ENCODE results near the gene CDC37L1.
A peak's percentile ranks its signal among the peaks of the same experiment; 100 is the strongest.

CDC37L1 gene

DNA sequence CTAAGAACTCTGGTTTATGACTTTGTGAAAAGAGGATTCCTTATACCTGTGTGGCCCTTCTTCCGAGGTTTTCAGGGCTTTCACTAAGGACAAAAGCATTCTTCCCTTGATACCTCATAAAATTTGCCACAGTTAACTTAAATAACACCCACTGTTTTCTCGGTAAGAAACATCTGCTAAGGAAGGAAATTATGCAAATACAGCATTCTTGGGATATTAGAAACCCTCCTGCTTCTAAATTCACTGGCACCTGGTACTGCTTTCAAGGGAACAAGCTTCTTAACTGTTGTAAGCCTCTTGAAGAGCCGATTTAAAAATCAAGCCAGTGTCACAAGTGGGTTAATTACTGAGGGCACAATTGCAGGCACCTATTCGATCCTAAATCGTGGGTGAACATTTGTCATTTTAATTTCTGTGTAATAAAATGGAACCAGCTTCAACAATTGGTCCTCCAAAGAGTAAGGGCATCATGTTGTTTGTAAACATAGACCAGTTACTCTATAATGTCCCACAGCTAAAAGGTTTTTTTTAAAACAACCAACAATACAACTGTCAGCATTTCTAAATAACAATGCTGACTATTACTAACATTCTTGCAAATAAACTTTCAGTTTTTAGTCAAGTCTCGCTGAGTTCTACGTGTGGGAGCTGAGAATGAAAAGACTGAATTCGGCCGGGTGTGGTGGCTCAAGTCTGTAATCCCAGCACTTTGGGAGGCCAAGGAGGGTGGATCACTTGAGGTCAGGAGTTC is 35.1 kb downstream of the CDC37L1 start:
- peaks cover 2% of the 10 kb centered on the region for H3K27me3 Mint-ChIP-seq
- DNase-seq (no peak), ATAC-seq (no peak)
- peaks cover 25% of the 10 kb centered on the region for H3K36me3 Mint-ChIP-seq (ENCODE audit: low read depth)
- H3K4me3 Mint-ChIP-seq, result no peak overlapping the region
- peaks cover 4% of the 10 kb centered on the region for H3K4me1 Mint-ChIP-seq
- H3K27ac Mint-ChIP-seq, result peak overlapping the region; percentile 73
- peaks cover 4% of the 10 kb centered on the region for H3K9me3 Mint-ChIP-seq

DNA sequence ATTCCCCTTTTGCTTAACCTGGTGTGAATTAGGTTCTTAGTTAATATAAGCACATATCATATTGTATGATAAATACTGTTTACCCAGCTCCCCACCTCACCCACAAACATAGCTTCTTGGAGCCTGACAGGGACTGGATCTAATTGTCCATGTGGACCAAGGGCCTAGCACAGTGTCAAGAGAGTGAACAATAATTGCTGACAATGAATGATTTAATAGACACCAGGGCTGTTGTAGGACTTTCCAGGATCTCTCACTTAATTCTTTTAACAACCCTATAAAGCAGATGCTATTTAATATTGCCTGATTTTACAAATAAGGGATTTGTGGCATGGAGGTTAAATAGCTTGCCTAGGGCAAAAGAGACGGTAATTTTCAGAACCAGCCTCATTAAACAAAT is 36.8 kb downstream of the CDC37L1 start:
- DNase-seq (no peak), ATAC-seq (no peak)
- Mint-ChIP-seq H3K27ac (no peak overlapping the region), H3K4me1 (peaks cover 4% of the 10 kb centered on the region), H3K27me3 (peaks cover 2% of the 10 kb centered on the region), H3K9me3 (peaks cover 4% of the 10 kb centered on the region), H3K36me3 (ENCODE audit: low read depth) (peaks cover 27% of the 10 kb centered on the region), H3K4me3 (no peak overlapping the region)

DNA sequence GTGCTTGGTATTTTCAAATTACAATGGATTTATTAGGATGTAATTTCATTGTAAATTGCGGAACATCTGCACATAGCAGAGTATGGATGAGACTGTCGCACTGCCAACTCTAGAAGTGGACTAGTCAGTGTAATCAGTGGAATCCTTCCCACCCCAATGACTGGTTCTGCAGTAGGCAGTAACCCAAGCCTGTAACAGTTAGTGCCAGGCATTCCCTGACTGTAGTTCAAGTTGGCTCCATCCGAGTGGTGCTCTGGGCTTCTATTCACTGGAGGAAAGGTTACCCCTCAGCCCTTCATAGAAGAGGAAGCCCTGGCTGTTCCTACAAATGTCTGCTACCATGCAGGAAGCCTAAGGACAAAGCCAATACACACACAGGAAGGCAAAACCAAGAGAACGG is 38.4 kb downstream of the CDC37L1 start:
- Mint-ChIP-seq H3K36me3 (ENCODE audit: low read depth) (peaks cover 35% of the 10 kb centered on the region), H3K27ac (no peak overlapping the region), H3K9me3 (peaks cover 4% of the 10 kb centered on the region), H3K4me3 (no peak overlapping the region), H3K27me3 (peaks cover 2% of the 10 kb centered on the region), H3K4me1 (peaks cover 4% of the 10 kb centered on the region)
- DNase-seq, result no peak
- ATAC-seq, result no peak

DNA sequence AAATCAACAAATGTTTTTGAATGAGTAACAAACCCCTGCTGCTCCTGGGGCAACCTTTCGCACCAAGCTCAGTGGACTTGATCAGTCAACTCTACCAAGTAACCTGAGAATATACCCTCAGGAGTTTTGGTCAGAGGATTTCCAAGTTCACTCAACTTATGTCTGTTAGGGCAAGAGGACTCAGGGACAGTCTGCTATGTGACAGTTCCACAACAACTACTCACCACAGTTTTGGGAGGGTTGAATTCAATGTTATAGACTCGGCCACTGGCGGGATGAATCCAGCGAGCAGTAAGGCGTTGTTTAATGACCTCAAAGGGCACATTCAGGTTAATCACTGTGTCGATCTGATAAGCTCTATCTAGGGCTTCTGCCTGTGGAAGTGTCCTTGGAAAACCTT is 39.5 kb downstream of the CDC37L1 start:
- Mint-ChIP-seq H3K4me3 (no peak overlapping the region), H3K27ac (no peak overlapping the region), H3K27me3 (no peaks in the 10 kb centered on the region), H3K9me3 (peaks cover 1% of the 10 kb centered on the region), H3K4me1 (peaks cover 2% of the 10 kb centered on the region), H3K36me3 (ENCODE audit: low read depth) (peaks cover 35% of the 10 kb centered on the region)
- DNase-seq, result no peak
- no peak for ATAC-seq

DNA sequence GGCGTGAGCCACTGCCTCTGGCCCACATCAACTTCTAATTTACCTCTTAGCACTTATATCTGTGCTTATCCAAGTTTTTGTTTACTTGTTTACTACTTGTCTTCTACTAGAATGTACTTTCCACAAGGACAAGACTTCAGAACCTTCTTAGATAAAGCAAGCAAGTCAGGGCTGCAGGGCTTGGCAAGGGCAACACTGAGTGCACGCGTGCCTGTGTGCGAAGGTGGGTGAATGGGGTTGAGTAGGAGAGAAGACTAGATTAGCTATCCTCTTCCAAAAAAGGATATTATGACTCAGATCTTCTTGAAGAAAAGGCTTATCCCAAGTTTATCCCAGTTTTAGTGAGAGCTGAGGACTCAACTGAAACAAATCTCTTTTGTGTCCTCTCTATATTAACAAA is 42.4 kb downstream of the CDC37L1 start:
- ATAC-seq (no peak), DNase-seq (no peak)
- Mint-ChIP-seq H3K27ac (no peak overlapping the region), H3K4me3 (no peak overlapping the region), H3K36me3 (ENCODE audit: low read depth) (peaks cover 32% of the 10 kb centered on the region), H3K27me3 (no peaks in the 10 kb centered on the region), H3K9me3 (no peaks in the 10 kb centered on the region), H3K4me1 (peaks cover 16% of the 10 kb centered on the region)

DNA sequence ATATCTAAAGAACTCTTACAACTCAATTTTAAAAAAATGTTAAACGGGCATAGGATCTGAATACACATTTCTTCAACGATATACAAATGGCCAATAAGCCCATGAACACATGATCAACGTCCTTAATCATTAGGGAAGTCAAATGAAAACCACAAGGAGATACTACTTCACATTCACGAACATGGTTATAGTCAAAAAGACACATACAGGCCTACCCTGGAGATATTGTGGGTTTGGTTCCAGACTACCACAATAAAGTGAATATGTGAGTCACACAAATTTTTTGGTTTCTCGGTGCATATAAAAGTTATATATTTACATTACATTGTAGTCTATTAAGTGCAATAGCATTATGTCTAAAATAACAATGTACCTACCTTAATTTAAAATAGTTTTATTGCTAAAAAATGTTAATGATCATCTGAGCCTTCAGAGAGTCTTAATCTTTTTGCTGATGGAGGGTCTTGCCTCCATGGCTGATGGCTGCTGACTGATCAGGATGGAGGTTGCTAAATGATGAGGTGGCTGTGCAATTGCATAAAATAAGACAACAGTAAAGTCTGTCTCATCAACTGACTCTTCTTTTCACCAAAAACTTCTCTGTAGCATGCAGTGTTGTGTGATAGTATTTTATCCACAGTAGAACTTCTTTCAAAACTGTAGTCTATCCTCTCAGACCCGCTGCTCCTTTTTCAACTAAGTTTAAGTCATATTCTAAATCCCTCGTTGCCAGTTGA is 46.5 kb downstream of the CDC37L1 start:
- Mint-ChIP-seq H3K4me1 (peaks cover 23% of the 10 kb centered on the region), H3K27me3 (no peaks in the 10 kb centered on the region), H3K36me3 (ENCODE audit: low read depth) (peaks cover 17% of the 10 kb centered on the region), H3K4me3 (no peak overlapping the region), H3K9me3 (no peaks in the 10 kb centered on the region), H3K27ac (no peak overlapping the region)
- DNase-seq (no peak), ATAC-seq (peak; percentile 84)

DNA sequence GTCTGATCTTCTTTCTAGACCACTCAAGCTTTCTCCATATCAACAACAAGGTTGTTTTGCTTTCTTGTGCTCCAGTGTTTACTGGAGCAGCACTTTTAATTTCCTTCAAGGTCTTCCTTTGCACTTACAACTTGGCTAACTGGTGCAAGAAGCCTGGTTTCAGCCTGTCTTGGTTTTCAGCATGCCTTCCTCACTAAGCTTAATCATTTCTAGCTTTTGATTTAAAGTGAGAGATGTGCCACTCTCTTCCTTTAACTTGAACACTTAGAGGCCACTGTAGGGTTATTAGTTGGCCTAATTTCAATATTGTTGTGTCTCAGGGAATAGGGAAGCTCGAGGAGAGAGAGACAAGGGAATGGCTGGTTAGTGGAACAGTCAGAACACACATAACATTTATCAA is 48.2 kb downstream of the CDC37L1 start:
- peaks cover 26% of the 10 kb centered on the region for H3K4me1 Mint-ChIP-seq
- no peak overlapping the region for H3K27ac Mint-ChIP-seq
- peaks cover 5% of the 10 kb centered on the region for H3K36me3 Mint-ChIP-seq (ENCODE audit: low read depth)
- no peak overlapping the region for H3K4me3 Mint-ChIP-seq
- DNase-seq (no peak), ATAC-seq (no peak)
- no peaks in the 10 kb centered on the region for H3K27me3 Mint-ChIP-seq
- no peaks in the 10 kb centered on the region for H3K9me3 Mint-ChIP-seq

DNA sequence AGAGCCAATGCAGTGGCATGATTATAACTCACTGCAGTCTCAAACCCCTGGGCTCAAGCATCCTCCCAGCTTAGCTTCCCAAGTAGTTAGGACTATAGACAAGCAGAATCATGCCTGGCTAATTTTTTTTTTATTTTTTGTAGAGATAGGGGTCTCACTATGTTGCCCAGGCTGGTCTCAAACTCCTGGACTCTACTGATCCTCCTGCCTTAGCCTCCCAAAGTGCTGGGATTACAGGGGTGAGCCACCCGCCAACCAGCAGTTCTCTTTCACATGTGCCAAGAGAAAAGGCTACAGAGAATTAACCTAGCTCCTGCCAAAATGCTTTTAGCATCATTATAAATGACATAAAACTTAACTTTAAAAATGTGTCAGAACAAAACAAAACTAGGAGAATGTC is 53.5 kb downstream of the CDC37L1 start:
- DNase-seq, result no peak
- Mint-ChIP-seq H3K9me3 (no peaks in the 10 kb centered on the region), H3K4me3 (no peak overlapping the region), H3K27ac (no peak overlapping the region), H3K4me1 (peaks cover 24% of the 10 kb centered on the region), H3K36me3 (ENCODE audit: low read depth) (peaks cover 7% of the 10 kb centered on the region), H3K27me3 (no peaks in the 10 kb centered on the region)
- ATAC-seq, result no peak

DNA sequence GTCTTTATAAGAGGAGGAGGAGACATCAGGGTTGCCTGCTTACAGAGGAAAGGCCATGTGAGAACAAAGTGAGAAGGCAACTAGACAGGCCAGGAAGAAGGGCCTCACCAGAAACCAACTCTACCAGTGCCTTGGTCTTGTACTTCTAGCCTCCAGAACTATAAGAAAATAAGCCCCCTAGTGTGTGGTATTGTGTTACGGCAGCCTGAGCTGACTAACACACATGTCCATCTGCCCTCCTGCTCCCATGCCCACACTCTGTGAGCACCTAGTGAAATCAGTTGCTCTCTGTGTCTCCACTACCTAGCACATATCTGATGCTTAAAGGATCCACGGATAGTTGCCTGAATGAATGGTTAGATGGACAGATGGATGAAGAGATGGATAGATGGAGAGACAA is 54.8 kb downstream of the CDC37L1 start:
- Mint-ChIP-seq H3K9me3 (no peaks in the 10 kb centered on the region), H3K27ac (no peak overlapping the region), H3K36me3 (ENCODE audit: low read depth) (peaks cover 7% of the 10 kb centered on the region), H3K4me3 (no peak overlapping the region), H3K4me1 (peaks cover 31% of the 10 kb centered on the region), H3K27me3 (no peaks in the 10 kb centered on the region)
- DNase-seq (no peak), ATAC-seq (no peak)

DNA sequence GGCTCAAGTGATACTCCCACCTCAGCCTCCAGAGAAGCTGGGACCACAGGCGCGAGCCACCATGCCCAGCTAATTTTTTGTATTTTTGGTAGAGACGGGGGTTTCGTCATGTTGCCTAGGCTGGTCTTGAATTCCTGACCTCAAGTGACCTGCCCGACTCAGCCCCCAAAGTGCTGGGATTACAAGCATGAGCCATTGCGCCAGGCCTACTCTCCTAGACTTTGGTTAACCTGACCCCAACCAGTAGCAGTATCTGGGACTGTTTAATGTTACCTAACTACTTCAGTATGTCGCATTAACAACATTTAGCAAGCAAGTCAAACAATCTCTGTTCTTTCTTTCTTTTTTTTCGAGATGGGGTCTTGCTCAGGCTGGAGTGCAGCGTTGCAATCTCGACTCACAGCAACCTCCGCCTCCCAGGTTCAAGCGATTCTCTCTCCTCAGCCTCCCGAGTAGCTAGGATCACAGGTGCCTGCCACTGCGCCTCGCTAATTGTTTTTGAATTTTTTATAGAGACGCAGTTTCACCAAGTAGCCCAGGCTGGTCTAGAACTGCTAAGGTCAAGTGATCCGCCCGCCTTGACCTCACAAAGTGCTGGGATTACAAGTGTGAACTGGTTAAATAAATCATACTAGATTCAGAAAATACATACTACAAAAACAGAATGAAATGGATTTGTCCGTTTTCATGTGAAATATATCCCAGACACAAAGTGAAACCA is 59.7 kb downstream of the CDC37L1 start:
- Mint-ChIP-seq H3K36me3 (ENCODE audit: low read depth) (no peaks in the 10 kb centered on the region), H3K4me3 (peak overlapping the region; percentile 92), H3K27ac (peak overlapping the region; percentile 88), H3K9me3 (no peaks in the 10 kb centered on the region), H3K4me1 (peaks cover 37% of the 10 kb centered on the region), H3K27me3 (no peaks in the 10 kb centered on the region)
- ATAC-seq (no peak), DNase-seq (no peak)

DNA sequence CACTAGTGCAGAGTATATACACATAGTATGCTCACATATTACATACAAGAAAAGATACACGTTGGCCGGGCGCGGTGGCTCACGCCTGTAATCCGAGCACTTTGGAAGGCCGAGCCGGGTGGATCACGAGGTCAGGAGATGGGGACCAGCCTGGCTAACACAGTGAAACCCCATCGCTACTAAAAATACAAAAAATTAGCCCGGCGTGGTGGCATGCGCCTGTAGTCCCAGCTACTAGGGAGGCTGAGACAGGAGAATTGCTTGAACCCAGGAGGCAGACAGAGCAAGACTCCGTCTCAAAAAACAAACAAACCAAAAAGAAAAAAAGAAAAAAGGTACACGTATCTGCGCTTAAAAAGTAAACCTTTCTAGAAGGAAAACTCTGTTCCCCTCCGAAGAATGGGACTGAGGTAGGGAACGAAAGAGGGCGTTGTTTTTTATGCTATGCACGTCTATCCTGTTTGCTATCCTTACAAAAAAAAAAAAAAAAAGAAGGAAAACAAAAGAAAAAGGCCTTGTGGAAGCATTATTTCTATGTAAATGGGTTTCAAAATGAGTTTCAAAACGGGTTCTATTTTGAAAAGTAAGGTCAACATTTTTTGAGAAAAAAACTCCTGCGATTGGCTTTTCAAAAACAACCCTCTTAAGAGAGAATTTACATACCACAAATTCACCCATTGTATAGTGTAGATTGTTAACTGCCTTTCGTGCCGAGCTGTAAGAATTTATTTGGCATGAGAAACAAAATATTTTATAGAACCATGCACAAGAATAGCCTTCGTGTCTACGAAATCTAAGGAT is 60.4 kb downstream of the CDC37L1 start:
- Mint-ChIP-seq H3K9me3 (peaks cover 4% of the 10 kb centered on the region), H3K27ac (peak overlapping the region; percentile 88), H3K36me3 (ENCODE audit: low read depth) (no peaks in the 10 kb centered on the region), H3K4me3 (peak overlapping the region; percentile 92), H3K27me3 (no peaks in the 10 kb centered on the region), H3K4me1 (peaks cover 33% of the 10 kb centered on the region)
- DNase-seq (no peak), ATAC-seq (no peak)

DNA sequence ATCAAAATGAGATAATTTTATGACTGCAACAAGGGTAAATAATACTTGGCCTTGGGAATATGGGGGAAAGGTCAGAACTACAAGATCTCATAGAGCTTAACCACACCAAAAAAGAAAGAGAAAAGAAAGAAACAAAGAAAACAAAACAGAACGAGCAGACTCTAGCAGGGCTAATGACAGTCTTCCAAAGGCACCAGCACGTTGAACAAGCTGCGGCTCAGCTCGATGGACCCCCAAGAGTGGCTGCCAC is 60.9 kb downstream of the CDC37L1 start:
- Mint-ChIP-seq H3K36me3 (ENCODE audit: low read depth) (no peaks in the 10 kb centered on the region), H3K4me1 (peaks cover 33% of the 10 kb centered on the region), H3K4me3 (peak overlapping the region; percentile 92), H3K27ac (peak overlapping the region; percentile 88), H3K9me3 (peaks cover 4% of the 10 kb centered on the region), H3K27me3 (no peaks in the 10 kb centered on the region)
- no peak for DNase-seq
- ATAC-seq, result no peak

DNA sequence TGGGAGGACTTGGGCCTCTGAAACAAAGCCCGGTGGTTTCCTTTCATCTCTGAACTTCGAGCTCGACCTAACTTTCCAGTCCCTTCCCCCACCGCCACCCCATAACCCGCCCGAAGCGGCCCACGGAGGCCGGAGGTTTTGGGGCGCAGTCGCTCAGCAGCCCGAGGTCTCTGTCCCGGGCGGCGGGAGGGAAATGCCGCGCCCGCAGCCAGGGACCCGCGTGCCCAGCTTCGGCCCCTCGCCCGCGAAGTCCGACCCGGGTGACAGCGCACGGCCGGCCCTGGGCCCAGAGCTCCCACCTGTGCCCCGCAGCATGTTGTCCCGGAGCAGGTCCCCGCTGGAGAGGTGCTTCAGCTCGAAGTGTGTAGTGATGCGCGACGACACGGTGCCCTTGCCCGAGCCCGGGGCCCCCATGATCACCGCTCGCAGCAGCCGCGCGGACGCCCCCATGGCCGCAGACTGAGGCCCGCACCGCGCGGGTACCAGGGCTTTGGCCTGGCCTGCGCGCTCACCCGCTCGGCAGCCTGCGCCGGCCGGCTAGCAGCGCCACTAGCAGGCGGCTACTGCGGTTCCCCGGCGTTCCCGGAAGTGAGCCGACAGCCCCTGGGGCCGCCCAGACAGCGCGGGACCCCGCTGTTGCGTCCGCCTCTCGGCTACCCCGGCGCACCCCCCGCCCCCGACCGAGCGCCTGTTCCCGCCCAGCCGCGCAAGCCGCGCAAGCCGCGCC is 61.4 kb downstream of the CDC37L1 start, which contains the start of gene AK3:
TSS of gene AK3 (minus strand) at position 565 of the 727 bp plus-strand sequence. CDS start at position 450, 115 bp downstream.
- H3K9me3 Mint-ChIP-seq, result peaks cover 4% of the 10 kb centered on the region
- peak within 1 kb of the TSS; percentile 92 for H3K4me3 Mint-ChIP-seq
- peak within 1 kb of the TSS; percentile 88 for H3K27ac Mint-ChIP-seq
- DNase-seq, result peak; percentile 88
- no peaks in the 10 kb centered on the region for H3K27me3 Mint-ChIP-seq
- no peaks in the 10 kb centered on the region for H3K36me3 Mint-ChIP-seq (ENCODE audit: low read depth)
- ATAC-seq, result peak; percentile 97
- peaks cover 33% of the 10 kb centered on the region for H3K4me1 Mint-ChIP-seq
